PC-3 (cell line): ENCODE measurements around the gene UBE2H. TPM values are rescaled to one million over a fixed set of nuclear protein-coding genes. Genes with fewer than 3 reads are reported as not detected.

ENCODE experiments used
- ATAC-seq: fragments of 200-7000 bp; cut with Tn5 transposase; 2 replicates; pipeline ENCODE4 v1.9.1; 2020; ENCODE audit warnings: mild to moderate bottlenecking, moderate library complexity
- BruUV-seq: library from RNA; stranded (reverse); fragments of 400-500 nt; replicated peaks from 2 replicates; lab custom pipeline; 2021; lab: Mats Ljungman, UMichigan
- CTCF ChIA-PET: fragments of 300-600 bp; sonication (Branson Sonifier 250); formaldehyde crosslinking; loops from one replicate; lab custom pipeline; 2022; ENCODE audit warnings: antibody characterized with exemption; lab: Charles Lee
- POLR2A ChIA-PET: fragments of 300-600 bp; sonication (Branson Sonifier 250); formaldehyde crosslinking; loops from one replicate; lab custom pipeline; 2022; ENCODE audit warnings: antibody characterized with exemption; ENCODE audit not compliant: unreplicated experiment; lab: Charles Lee
- DNase-seq: peaks from one replicate; pipeline ENCODE4 v3.0.0-alpha.2; 2015
- H2AFZ ChIP-seq: fragments of 300-600 bp; sonication (generic); 2 replicates; pipeline ENCODE4 v1.6.0; 2016; ENCODE audit warnings: antibody characterized with exemption, low read length
- H3F3A ChIP-seq: fragments of 300-600 bp; sonication (generic); one replicate; pipeline ENCODE4 v1.6.0; 2017; ENCODE audit warnings: antibody characterized with exemption, low read length, control low read depth, mild to moderate bottlenecking; ENCODE audit not compliant: unreplicated experiment
- H3K27ac ChIP-seq: fragments of 300-600 bp; sonication (generic); 2 replicates; pipeline ENCODE4 v1.5.1; 2016; ENCODE audit warnings: mild to moderate bottlenecking, low read length
- H3K27me3 ChIP-seq: fragments of 300-600 bp; sonication (generic); 2 replicates; pipeline ENCODE4 v1.6.1; 2016; ENCODE audit warnings: low read length, mixed read lengths
- H3K36me3 ChIP-seq: fragments of 300-600 bp; sonication (generic); 2 replicates; pipeline ENCODE4 v1.6.1; 2016; ENCODE audit warnings: low read depth, mixed run types, low read length, mixed read lengths
- H3K4me1 ChIP-seq: fragments of 300-600 bp; sonication (generic); 2 replicates; pipeline ENCODE4 v1.5.1; 2016; ENCODE audit warnings: low read length; ENCODE audit not compliant: insufficient read depth
- H3K4me2 ChIP-seq: fragments of 300-600 bp; sonication (generic); 2 replicates; pipeline ENCODE4 v1.6.0; 2016; ENCODE audit warnings: low read length
- H3K4me3 ChIP-seq: fragments of 300-600 bp; sonication (generic); 2 replicates; pipeline ENCODE4 v1.5.1; 2016; ENCODE audit warnings: mild to moderate bottlenecking, low read length, mixed read lengths
- H3K79me2 ChIP-seq: fragments of 300-600 bp; sonication (generic); 2 replicates; pipeline ENCODE4 v1.6.1; 2017; ENCODE audit warnings: low read length, mixed read lengths
- H3K9ac ChIP-seq: fragments of 300-600 bp; sonication (generic); 2 replicates; pipeline ENCODE4 v1.6.0; 2016; ENCODE audit warnings: mild to moderate bottlenecking, low read length
- H3K9me2 ChIP-seq: fragments of 300-600 bp; sonication (generic); replicated peaks from 2 replicates; pipeline ENCODE4 v1.6.1; 2016; ENCODE audit warnings: mixed run types, low read length, mixed read lengths
- H3K9me3 ChIP-seq: fragments of 300-600 bp; sonication (generic); 2 replicates; pipeline ENCODE4 v1.6.1; 2016; ENCODE audit warnings: low read length, mixed read lengths
- H4K20me1 ChIP-seq: fragments of 300-600 bp; sonication (generic); 2 replicates; pipeline ENCODE4 v1.6.1; 2016; ENCODE audit warnings: low read length, mixed read lengths
- CTCF ChIP-seq: fragments of 300-600 bp; sonication (generic); conservative IDR thresholded peaks from 2 replicates; pipeline ENCODE4 v1.5.1; 2017; ENCODE audit warnings: antibody characterized with exemption, low read depth, mild to moderate bottlenecking, low read length
- EZH2 ChIP-seq: fragments of 300-600 bp; sonication (generic); IDR thresholded peaks from one replicate; pipeline ENCODE4 v1.6.1; 2017; ENCODE audit warnings: antibody characterized with exemption, mild to moderate bottlenecking, low read length; ENCODE audit not compliant: unreplicated experiment
- EZH2phosphoT487 ChIP-seq: fragments of 300-600 bp; sonication (generic); IDR thresholded peaks from 2 replicates; pipeline ENCODE4 v1.6.1; 2018; ENCODE audit warnings: mild to moderate bottlenecking, antibody characterized with exemption, low read length, borderline replicate concordance
- intact Hi-C: fragments of 100-400 bp; cut with micrococcal nuclease; formaldehyde crosslinking; loops from 2 replicates; pipeline ENCODE4 v1.9.0; 2023
- total RNA-seq: library from RNA; depleted of rRNA; stranded (reverse); fragments of >200 nt; gene quantifications from 2 replicates; pipeline ENCODE4 v1.2.3, GENCODE V29; 2014

UBE2H gene
- total RNA-seq, 1 experiment from 2014 or later: 62.5 TPM

DNA sequence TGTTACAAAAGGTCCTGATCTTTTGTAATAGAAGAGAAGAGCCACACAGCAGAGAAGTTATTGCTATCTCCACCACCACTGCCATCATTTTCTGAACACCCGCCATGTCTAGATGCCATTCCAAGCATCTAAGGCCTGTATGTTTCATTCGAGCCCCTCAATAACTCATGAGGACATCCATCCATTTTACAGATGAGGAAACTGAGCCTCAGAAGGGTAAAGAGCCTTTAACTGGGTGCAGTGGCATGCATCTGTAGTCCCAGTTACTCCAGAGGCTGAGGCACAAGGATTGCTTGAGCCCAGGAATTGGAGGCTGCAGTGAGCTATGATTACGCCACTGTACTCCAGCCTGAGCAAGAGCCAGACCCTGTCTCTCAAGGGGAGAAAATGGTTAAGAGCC is 39.3 kb downstream of the UBE2H start:
- Histone ChIP-seq H3K27ac (no peak overlapping the region), H3F3A (no peaks in the 10 kb centered on the region), H3K36me3 (no peaks in the 10 kb centered on the region), H2AFZ (no peak overlapping the region), H3K9me3 (no peaks in the 10 kb centered on the region), H4K20me1 (0 out of 2 replicates have a peak, but pooled peaks cover 4% of the 10 kb centered on the region), H3K9ac (no peak overlapping the region), H3K4me2 (no peak overlapping the region), H3K4me3 (no peak overlapping the region), H3K27me3 (no peaks in the 10 kb centered on the region), H3K79me2 (peaks cover 75% of the 10 kb centered on the region), H3K9me2 (no peaks in the 10 kb centered on the region), H3K4me1 (peaks cover 21% of the 10 kb centered on the region)
- BruUV-seq: no TSS peak
- CTCF ChIA-PET: no interaction called here
- ATAC-seq (no peak), DNase-seq (no peak)
- TF ChIP-seq EZH2 (no peak), EZH2phosphoT487 (no peak), CTCF (no peak)
- POLR2A ChIA-PET: interaction anchor here (0.6 kb wide), 1 partner anchor 95 kb away, joined by 3 read pairs; no protein-coding TSS in a partner anchor
- intact Hi-C loops: loop anchor here (5.0 kb wide), 1 partner anchor 36 kb away; no protein-coding TSS in a partner anchor

DNA sequence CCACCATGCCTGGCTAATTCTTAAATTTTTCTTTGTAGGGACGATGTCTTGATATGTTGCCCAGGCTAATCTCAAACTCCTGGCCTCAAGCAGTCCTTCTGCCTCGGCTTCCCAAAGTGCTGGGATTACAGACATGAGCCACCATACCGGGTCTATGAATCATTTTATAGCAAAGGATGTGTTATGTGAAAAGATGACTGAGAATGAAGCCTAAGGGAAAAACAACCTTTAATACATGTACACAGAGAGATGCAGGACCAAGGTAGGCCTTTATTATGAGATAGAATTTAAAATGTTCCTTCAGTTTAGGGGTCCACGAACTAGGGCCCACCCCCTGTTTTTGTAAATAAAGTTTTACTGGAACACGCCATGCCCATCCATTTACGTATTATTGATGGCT is 41.0 kb downstream of the UBE2H start:
- intact Hi-C loops: loop anchor here (5.0 kb wide), 1 partner anchor 34 kb away; no protein-coding TSS in a partner anchor
- no peak overlapping the region for H3K4me3 ChIP-seq
- ChIA-PET POLR2A (no interaction called here), CTCF (no interaction called here)
- no peak overlapping the region for H3K9ac ChIP-seq
- peaks cover 73% of the 10 kb centered on the region for H3K79me2 ChIP-seq
- no peaks in the 10 kb centered on the region for H3K27me3 ChIP-seq
- H3F3A ChIP-seq: no peaks in the 10 kb centered on the region
- H3K36me3 ChIP-seq: no peaks in the 10 kb centered on the region
- peaks cover 37% of the 10 kb centered on the region for H3K4me1 ChIP-seq
- no peak overlapping the region for H2AFZ ChIP-seq
- peak; percentile 47 for DNase-seq
- BruUV-seq: no TSS peak
- peak; percentile 62 for ATAC-seq
- H3K9me2 ChIP-seq: no peaks in the 10 kb centered on the region
- H3K4me2 ChIP-seq: no peak overlapping the region
- H4K20me1 ChIP-seq: no peaks in the 10 kb centered on the region
- no peaks in the 10 kb centered on the region for H3K9me3 ChIP-seq
- peak overlapping the region; percentile 15; the same call in 1 of the 2 replicates for H3K27ac ChIP-seq
- TF ChIP-seq CTCF (no peak), EZH2 (no peak), EZH2phosphoT487 (no peak)

GRCh38 chr7:129909669-129910068 is 43.1 kb downstream of the UBE2H start:
- Histone ChIP-seq H3K36me3 (no peaks in the 10 kb centered on the region; the same call in 1 of the 2 replicates), H3K27ac (no peak overlapping the region)
- intact Hi-C loops: loop anchor here (5.0 kb wide), 1 partner anchor 32 kb away; no protein-coding TSS in a partner anchor

More at GRCh38 chr7:129909669-129910068, 43.1 kb downstream of the UBE2H start:
- H3K4me1 ChIP-seq: peaks cover 47% of the 10 kb centered on the region
- H3K4me3 ChIP-seq: no peak overlapping the region
- H3K4me2 ChIP-seq: no peak overlapping the region
- CTCF ChIA-PET: no interaction called here
- peaks cover 4% of the 10 kb centered on the region for H3F3A ChIP-seq
- POLR2A ChIA-PET: no interaction called here
- no peak for ATAC-seq
- no peaks in the 10 kb centered on the region for H3K27me3 ChIP-seq
- H3K9me2 ChIP-seq: no peaks in the 10 kb centered on the region
- BruUV-seq: no TSS peak
- peaks cover 70% of the 10 kb centered on the region for H3K79me2 ChIP-seq
- no peaks in the 10 kb centered on the region for H3K9me3 ChIP-seq
- no peak overlapping the region for H3K9ac ChIP-seq
- H4K20me1 ChIP-seq: no peaks in the 10 kb centered on the region
- no peak overlapping the region for H2AFZ ChIP-seq
- TF ChIP-seq EZH2 (no peak), EZH2phosphoT487 (no peak), CTCF (no peak)
- DNase-seq: no peak
